SU-DHL-6 (cell line): Measurements from ENCODE around the gene CAMK2D.

Experiments
- H2AFZ ChIP-seq: fragments of 200-600 bp; sonication (generic); 2 replicates; pipeline ENCODE4 v1.6.1; 2014; ENCODE audit warnings: low read depth, mild to moderate bottlenecking, moderate library complexity, mixed read lengths, antibody characterized with exemption, low read length; ENCODE audit not compliant: severe bottlenecking
- H3F3A ChIP-seq: fragments of 200-600 bp; shearing (Covaris generic); 2 replicates; pipeline ENCODE4 v1.6.0; 2016; ENCODE audit warnings: antibody characterized with exemption, mild to moderate bottlenecking; ENCODE audit not compliant: insufficient read depth
- H3K27ac ChIP-seq: fragments of 200-600 bp; sonication (generic); 2 replicates; pipeline ENCODE4 v1.5.1; 2016; ENCODE audit warnings: low read depth, mild to moderate bottlenecking, low read length, moderate library complexity, mixed read lengths
- H3K27me3 ChIP-seq: fragments of 200-600 bp; sonication (generic), shearing (Covaris generic); 2 replicates; pipeline ENCODE4 v1.6.0; 2014; ENCODE audit warnings: mild to moderate bottlenecking, low read length
- H3K36me3 ChIP-seq: fragments of 200-600 bp; sonication (generic); 2 replicates; pipeline ENCODE4 v1.6.1; 2014; ENCODE audit warnings: mild to moderate bottlenecking, low read length, mixed read lengths
- H3K4me2 ChIP-seq: fragments of 300-600, 200-600 bp; shearing (Covaris generic), sonication (generic); 2 replicates; pipeline ENCODE4 v1.6.0; 2014; ENCODE audit warnings: low read length, low read depth, mild to moderate bottlenecking; ENCODE audit not compliant: poor library complexity, severe bottlenecking
- H3K4me3 ChIP-seq: fragments of 200-600 bp; sonication (generic); 2 replicates; pipeline ENCODE4 v1.5.1; 2014; ENCODE audit warnings: antibody characterized with exemption, low read length, mild to moderate bottlenecking, mixed read lengths; ENCODE audit not compliant: insufficient read depth, poor library complexity, severe bottlenecking
- H3K79me2 ChIP-seq: fragments of 200-600 bp; sonication (generic); 2 replicates; pipeline ENCODE4 v1.6.1; 2014; ENCODE audit warnings: mild to moderate bottlenecking, low read length, moderate library complexity; ENCODE audit not compliant: insufficient read depth
- H3K9ac ChIP-seq: fragments of 200-600 bp; sonication (generic); 2 replicates; pipeline ENCODE4 v1.7.0; 2014; ENCODE audit warnings: mild to moderate bottlenecking, low read length
- H3K9me2 ChIP-seq: fragments of 200-600 bp; sonication (generic); replicated peaks from 2 replicates; pipeline ENCODE4 v1.6.1; 2014; ENCODE audit warnings: low read length; ENCODE audit not compliant: insufficient read depth
- H3K9me3 ChIP-seq: fragments of 200-600 bp; sonication (generic); 2 replicates; pipeline ENCODE4 v1.6.1; 2014; ENCODE audit warnings: low read length, mixed read lengths; ENCODE audit not compliant: insufficient read depth
- H4K20me1 ChIP-seq: fragments of 200-600 bp; sonication (generic); 2 replicates; pipeline ENCODE4 v1.6.1; 2014; ENCODE audit warnings: low read depth, mild to moderate bottlenecking, antibody characterized with exemption, low read length, moderate library complexity, mixed read lengths
- CTCF ChIP-seq: fragments of 200-600 bp; sonication (generic); IDR thresholded peaks from one replicate; pipeline ENCODE4 v1.5.1; 2017; ENCODE audit warnings: antibody characterized with exemption, mild to moderate bottlenecking, low read length, moderate library complexity; ENCODE audit not compliant: insufficient read depth, poor library complexity, severe bottlenecking
- EZH2phosphoT487 ChIP-seq: fragments of 200-600 bp; sonication (generic), shearing (Covaris generic); conservative IDR thresholded peaks from 2 replicates; pipeline ENCODE4 v1.6.1; 2018; ENCODE audit warnings: mild to moderate bottlenecking, antibody characterized with exemption, low read length, moderate library complexity, mixed read lengths

CAMK2D gene

GRCh38 chr4:113623274-113623894 lies 138.2 kb downstream of the CAMK2D start:
- Histone ChIP-seq H3K27ac (no peak overlapping the region), H3K27me3 (no peaks in the 10 kb centered on the region), H2AFZ (no peak overlapping the region), H3K9ac (no peak overlapping the region), H3K36me3 (no peaks in the 10 kb centered on the region), H3K4me2 (no peak overlapping the region), H3K9me2 (no peaks in the 10 kb centered on the region), H3K79me2 (no peaks in the 10 kb centered on the region), H3F3A (no peaks in the 10 kb centered on the region), H3K4me3 (no peak overlapping the region), H4K20me1 (no peaks in the 10 kb centered on the region), H3K9me3 (no peaks in the 10 kb centered on the region)
- no peak for TF ChIP-seq EZH2phosphoT487

GRCh38 chr4:113621633-113622032 lies 139.9 kb downstream of the CAMK2D start:
- no peaks in the 10 kb centered on the region for H3K79me2 ChIP-seq
- no peaks in the 10 kb centered on the region for H3F3A ChIP-seq
- no peak overlapping the region for H3K9ac ChIP-seq
- no peak overlapping the region for H2AFZ ChIP-seq
- H3K36me3 ChIP-seq = no peaks in the 10 kb centered on the region
- H3K4me3 ChIP-seq = no peak overlapping the region
- no peak overlapping the region for H3K4me2 ChIP-seq
- TF ChIP-seq EZH2phosphoT487 (no peak), CTCF (no peak)
- no peaks in the 10 kb centered on the region for H3K27me3 ChIP-seq
- H3K9me3 ChIP-seq = no peaks in the 10 kb centered on the region
- no peaks in the 10 kb centered on the region for H3K9me2 ChIP-seq
- H4K20me1 ChIP-seq = no peaks in the 10 kb centered on the region
- no peak overlapping the region for H3K27ac ChIP-seq

- H3K27me3 ChIP-seq = no peaks in the 10 kb centered on the region
- no peaks in the 10 kb centered on the region for H3K9me3 ChIP-seq
- no peak overlapping the region for H3K4me3 ChIP-seq
- H3K79me2 ChIP-seq = no peaks in the 10 kb centered on the region
- no peak overlapping the region for H2AFZ ChIP-seq
- H4K20me1 ChIP-seq = no peaks in the 10 kb centered on the region
- H3K9ac ChIP-seq = no peak overlapping the region
- H3F3A ChIP-seq = no peaks in the 10 kb centered on the region
- no peaks in the 10 kb centered on the region for H3K9me2 ChIP-seq
- no peak overlapping the region for H3K27ac ChIP-seq
- H3K36me3 ChIP-seq = no peaks in the 10 kb centered on the region
- no peak overlapping the region for H3K4me2 ChIP-seq
- no peak for TF ChIP-seq EZH2phosphoT487
- TF ChIP-seq CTCF = no peak
Measured at GRCh38 chr4:113620032-113620431, 141.5 kb downstream of the CAMK2D start.

GRCh38 chr4:113619526-113619925 lies 142.0 kb downstream of the CAMK2D start:
- Histone ChIP-seq H3K9me2 (no peaks in the 10 kb centered on the region), H3F3A (no peaks in the 10 kb centered on the region), H3K36me3 (no peaks in the 10 kb centered on the region), H3K9ac (no peak overlapping the region), H3K9me3 (no peaks in the 10 kb centered on the region), H3K4me2 (no peak overlapping the region), H3K79me2 (no peaks in the 10 kb centered on the region), H4K20me1 (no peaks in the 10 kb centered on the region), H2AFZ (no peak overlapping the region), H3K27me3 (no peaks in the 10 kb centered on the region), H3K27ac (no peak overlapping the region), H3K4me3 (no peak overlapping the region)
- TF ChIP-seq CTCF = no peak
- no peak for TF ChIP-seq EZH2phosphoT487
